HepG2 (cell line): ENCODE measurements around the gene BMP2K. TPM values are rescaled to one million over a fixed set of nuclear protein-coding genes. Genes with fewer than 3 reads are reported as not detected.

Source experiments
- ATAC-seq: fragments of 200-7000 bp; cut with Tn5 transposase; 3 replicates; pipeline ENCODE4 v1.9.1; 2020; ENCODE audit warnings: mild to moderate bottlenecking, moderate library complexity
- BruUV-seq: library from RNA; stranded (reverse); fragments of 400-500 nt; replicated peaks from 2 replicates; lab custom pipeline; 2021; lab: Mats Ljungman, UMichigan
- CTCF ChIA-PET: fragments of 300-600 bp; formaldehyde crosslinking; extraction: SDS; loops from one replicate; lab custom pipeline; 2021; ENCODE audit warnings: low total read pairs, inconsistent platforms, low intra/inter-chr PET ratio; lab: Yijun Ruan, JAX
- POLR2A ChIA-PET: fragments of 350-600 bp; sonication (Branson Sonifier 250); formaldehyde crosslinking; loops from one replicate; lab custom pipeline; 2020; ENCODE audit warnings: antibody characterized with exemption, inconsistent platforms; lab: Yijun Ruan, JAX
- DNase-seq: peaks from one replicate; pipeline ENCODE4 v3.0.0-alpha.2; 2015; ENCODE audit warnings: low spot score
- FAIRE-seq: peaks from 3 replicates; lab custom pipeline; 2011; peaks lifted over from hg19 to GRCh38; lab: Jason Lieb, UNC
- H2AFZ ChIP-seq: one replicate; pipeline ENCODE4 v1.6.1; 2011; ENCODE audit warnings: low read length, inconsistent platforms
- H3K27ac ChIP-seq: fragments of 300-600 bp; 3 replicates; pipeline ENCODE4 v1.8.0; 2011; ENCODE audit warnings: mixed run types, mild to moderate bottlenecking, mixed read lengths, low read length, inconsistent platforms; ENCODE audit not compliant: insufficient read depth; ENCODE audit errors: extremely low read length
- H3K27me3 ChIP-seq, 2 experiments: fragments of 200-600 bp in 1 of 2; 2 replicates in 1 of 2; 3 replicates in 1 of 2; pipeline versions ENCODE4 v1.6.0 to v1.8.0; 2011; ENCODE audit warnings: low read length in 2 of 2, mild to moderate bottlenecking in 2 of 2, moderate library complexity in 2 of 2, inconsistent platforms in 1 of 2; ENCODE audit not compliant: insufficient read depth in 2 of 2, control insufficient read depth in 1 of 2
- H3K36me3 ChIP-seq, 2 experiments: fragments of 200-600 bp in 1 of 2; replicated peaks in 1 of 2; 2 replicates in 1 of 2; 3 replicates in 1 of 2; pipeline versions ENCODE4 v1.5.1 to v1.8.0; 2011; ENCODE audit warnings: low read length in 2 of 2, inconsistent platforms in 1 of 2; ENCODE audit not compliant: insufficient read depth in 2 of 2, control insufficient read depth in 1 of 2
- H3K4me1 ChIP-seq: 2 replicates; pipeline ENCODE4 v1.5.1; 2012; ENCODE audit warnings: low read length, inconsistent platforms; ENCODE audit not compliant: insufficient read depth
- H3K4me2 ChIP-seq: 2 replicates; pipeline ENCODE4 v1.6.0; 2011; ENCODE audit warnings: low read depth, low read length, inconsistent platforms
- H3K4me3 ChIP-seq, 3 experiments: fragments of 200-600 bp in 1 of 3; sonication (generic), shearing (Covaris generic) in 1 of 3; replicated peaks in 1 of 3; 2 replicates each; pipeline ENCODE4 v1.5.1; 2011 to 2016; ENCODE audit warnings: low read length in 3 of 3, inconsistent platforms in 2 of 3, low read depth in 2 of 3, mild to moderate bottlenecking in 2 of 3, control low read depth in 1 of 3, mixed read lengths in 1 of 3; ENCODE audit not compliant: insufficient read depth in 1 of 3
- H3K79me2 ChIP-seq: one replicate; pipeline ENCODE4 v1.6.1; 2011; ENCODE audit warnings: low read length, inconsistent platforms; ENCODE audit not compliant: insufficient read depth
- H3K9ac ChIP-seq: 2 replicates; pipeline ENCODE4 v1.6.0; 2011; ENCODE audit warnings: mild to moderate bottlenecking, low read depth, low read length, inconsistent platforms; ENCODE audit not compliant: insufficient read depth
- H3K9me3 ChIP-seq: 2 replicates; pipeline ENCODE4 v1.5.1; 2012; ENCODE audit warnings: mild to moderate bottlenecking, low read length
- H4K20me1 ChIP-seq: 2 replicates; pipeline ENCODE4 v1.6.0; 2011; ENCODE audit warnings: inconsistent platforms, mild to moderate bottlenecking, low read length, moderate library complexity; ENCODE audit not compliant: insufficient read depth
- CHCHD3 ChIP-seq: sonication (generic); formaldehyde crosslinking; IDR thresholded peaks from 2 replicates; pipeline ENCODE4 v1.8.0; 2022; ENCODE audit warnings: mild to moderate bottlenecking, missing genetic modification reagents, moderate library complexity
- CREB1 ChIP-seq, 2 experiments: fragments of 450-650 bp in 1 of 2; IDR thresholded peaks; 2 replicates each; pipeline ENCODE4 v1.6.1; 2016 to 2017; ENCODE audit warnings: control low read depth in 1 of 2, mild to moderate bottlenecking in 1 of 2, missing compliant biosample characterization in 1 of 2, missing genetic modification characterization in 1 of 2
- CREM ChIP-seq, 2 experiments: sonication (generic) in 1 of 2; formaldehyde crosslinking in 1 of 2; IDR thresholded peaks; 2 replicates each; pipeline versions ENCODE4 v1.4.0 to v1.6.1; 2016 to 2020; ENCODE audit warnings: antibody characterized with exemption in 1 of 2, mild to moderate bottlenecking in 1 of 2, missing genetic modification reagents in 1 of 2
- GATAD1 ChIP-seq: IDR thresholded peaks from 2 replicates; pipeline ENCODE4 v1.6.1; 2016; ENCODE audit warnings: missing genetic modification reagents, missing compliant biosample characterization
- HMGA1 ChIP-seq: sonication (generic); formaldehyde crosslinking; conservative IDR thresholded peaks from 2 replicates; pipeline ENCODE4 v1.4.0; 2020; ENCODE audit warnings: missing genetic modification reagents
- MYC ChIP-seq: sonication (generic); formaldehyde crosslinking; IDR thresholded peaks from 2 replicates; pipeline ENCODE4 v1.9.0; 2021; ENCODE audit warnings: missing genetic modification reagents, borderline replicate concordance
- SP1 ChIP-seq, 2 experiments: fragments of 450-650 bp in 1 of 2; sonication (generic) in 1 of 2; formaldehyde crosslinking in 1 of 2; IDR thresholded peaks; 2 replicates each; pipeline versions ENCODE4 v1.4.0 to v1.6.1; 2016 to 2020; ENCODE audit warnings: missing genetic modification reagents in 1 of 2
- TBX3 ChIP-seq: fragments of 450-650 bp; IDR thresholded peaks from 2 replicates; pipeline ENCODE4 v1.6.1; 2017; ENCODE audit warnings: antibody characterized with exemption, mild to moderate bottlenecking, inconsistent platforms, borderline replicate concordance
- ZNF687 ChIP-seq: sonication (generic); formaldehyde crosslinking; IDR thresholded peaks from 2 replicates; pipeline ENCODE4 v1.5.1; 2020; ENCODE audit warnings: mild to moderate bottlenecking, missing genetic modification reagents, moderate library complexity
- ZNF777 ChIP-seq: sonication (generic); formaldehyde crosslinking; IDR thresholded peaks from 2 replicates; pipeline ENCODE4 v1.4.0; 2020; ENCODE audit warnings: missing genetic modification reagents
- ZSCAN31 ChIP-seq: sonication (generic); formaldehyde crosslinking; IDR thresholded peaks from 2 replicates; pipeline ENCODE4 v1.5.0; 2020; ENCODE audit warnings: low read depth, mild to moderate bottlenecking, missing genetic modification reagents
- WGBS: methylation state at CpG from one replicate; pipeline ENCODE4 v1.1.6; 2017; ENCODE audit warnings: low lambda C conversion rate; 5-methylcytosine and 5-hydroxymethylcytosine counted together
- in situ Hi-C: cut with HindIII; loops from 2 replicates; pipeline ENCODE4 v1.10.0; 2017; ENCODE audit warnings: low pct_unique_long_range_greater_than_20kb; ENCODE audit not compliant: extremely low pct_ligation_motif_present
- intact Hi-C: fragments of 100-400 bp; cut with micrococcal nuclease; formaldehyde crosslinking; loops from one replicate; pipeline ENCODE4 v1.10.0; 2022; ENCODE audit not compliant: unreplicated experiment
- polyA plus RNA-seq, 8 experiments: library from polyadenylated mRNA; depleted of rRNA in 3 of 8; stranded (reverse) in 7 of 8; unstranded in 1 of 8; fragments of >200 nt; fragmentation: Illumina TruSeq in 4 of 8; extraction: Trizol in 4 of 8; gene quantifications; 2 replicates each; pipeline versions ENCODE4 v1.2.1 to v1.2.3, GENCODE V29; 2011 to 2016; ENCODE audit warnings: low read depth in 4 of 8, missing spikeins in 1 of 8, mixed read lengths in 1 of 8; ENCODE audit not compliant: insufficient read depth in 1 of 8
- total RNA-seq, 5 experiments: library from RNA; depleted of rRNA; stranded (reverse); fragments of >200 nt; fragmentation: Illumina TruSeq; extraction: Trizol; gene quantifications; 2 replicates each; pipeline ENCODE4 v1.2.3, GENCODE V29; 2016; ENCODE audit warnings: low read depth in 1 of 5
- TF ChIP-seq, protein P1 (sequence below): sonication (generic); formaldehyde crosslinking; IDR thresholded peaks from 2 replicates; pipeline ENCODE4 v1.4.0; 2020; ENCODE audit warnings: missing genetic modification reagents

Gene BMP2K
- total and polyA plus RNA-seq, 2 of the 13 experiments (the other 11 are each of a cell fraction or from before 2014, with no cell fraction given): 8.6 to 15.2 TPM

DNA sequence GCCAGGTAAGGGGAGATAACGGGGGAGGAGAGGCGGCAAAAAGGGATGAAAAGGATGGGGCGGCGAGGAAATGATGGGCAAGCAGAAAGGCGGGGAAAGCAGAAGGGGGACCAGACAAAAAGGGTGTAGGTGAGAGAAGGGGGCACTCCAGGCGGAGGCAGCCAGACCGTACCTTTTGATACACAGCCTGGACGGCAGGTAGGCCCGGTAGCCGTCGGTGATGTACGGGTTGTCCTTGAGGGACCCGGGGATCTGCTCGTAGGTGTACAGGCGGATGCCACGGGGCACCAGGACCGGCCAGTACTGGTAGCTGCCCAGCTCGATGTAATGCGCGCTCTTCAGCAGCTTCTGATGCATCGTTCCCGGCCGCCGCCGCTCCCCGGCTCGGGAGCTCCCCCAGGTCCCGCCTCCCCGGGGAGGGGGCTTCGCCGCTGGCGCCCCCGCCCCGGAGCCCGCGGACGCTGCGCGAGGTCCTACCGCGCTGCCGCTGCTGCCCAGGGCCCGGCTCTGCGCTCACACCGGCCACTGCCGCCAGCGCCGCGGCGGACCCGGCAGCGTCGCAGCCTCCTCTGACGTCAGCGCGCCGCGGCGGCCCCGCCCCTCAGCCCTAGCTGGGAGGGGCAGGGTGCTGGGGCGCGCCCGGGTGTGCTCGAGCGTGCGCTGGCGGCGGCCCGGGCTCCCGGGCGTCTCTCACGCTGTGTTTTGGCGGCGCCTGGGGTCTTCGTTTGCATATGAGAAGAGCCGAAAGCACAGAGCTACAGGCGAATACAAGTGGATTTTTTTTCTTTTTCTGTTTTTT lies 162.9 kb downstream of the BMP2K start, which contains the start of gene PAQR3 (continued):
- TF ChIP-seq ZSCAN31 (CRISPR knock-in tag): no peak
- no peak for TF ChIP-seq SP1 (IDR thresholded peaks at IDR 0.05)
- peak; percentile 55; the same call in 1 of the 2 replicates for TF ChIP-seq SP1 (CRISPR knock-in tag; IDR thresholded peaks at IDR 0.05)
- peak; percentile 90 for TF ChIP-seq ZNF777
- TF ChIP-seq ZNF687 (CRISPR knock-in tag): peak; percentile 69
- TF ChIP-seq HMGA1: no peak

DNA sequence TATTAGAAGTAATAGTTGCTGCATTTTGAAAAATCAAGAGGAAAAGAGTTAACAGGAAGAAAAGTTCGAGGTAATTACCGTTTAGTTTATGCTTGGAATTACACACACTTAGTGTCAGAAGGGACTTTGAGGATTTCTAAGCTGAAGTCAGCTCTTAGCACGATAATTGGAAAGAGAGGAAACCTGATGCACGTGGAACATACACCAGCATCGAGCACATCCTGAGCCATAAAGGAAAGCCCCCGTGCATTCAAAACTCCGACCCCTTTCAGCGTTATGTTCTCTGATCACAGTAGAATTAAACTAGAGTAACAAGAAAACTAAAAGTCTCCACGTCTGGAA lies 163.5 kb downstream of the BMP2K start:
- intact Hi-C loops (no loop called here), in situ Hi-C loops (no loop called here)
- peaks cover 0 to 17% of the 10 kb centered on the region in 2 experiments; a peak in 3 of 5 replicates for H3K27me3 ChIP-seq
- H3K4me3 ChIP-seq: peak overlapping the region; percentile 74 to 97 (median 76)
- FAIRE-seq (no peak), ATAC-seq (peak; percentile 6; the same call in 1 of the 3 replicates), DNase-seq (no peak)
- H3K4me1 ChIP-seq: peaks cover 51% of the 10 kb centered on the region
- peak overlapping the region; percentile 82; the same call in 1 of the 2 replicates for H3K9ac ChIP-seq
- H3K9me3 ChIP-seq: no peaks in the 10 kb centered on the region
- BruUV-seq: no TSS peak
- no peaks in the 10 kb centered on the region for H4K20me1 ChIP-seq
- no peaks in the 10 kb centered on the region for H3K79me2 ChIP-seq
- POLR2A ChIA-PET: interaction anchor here (0.8 kb wide), 1 partner anchor 163 kb away, joined by 3 read pairs; the partner anchor contains the start of gene BMP2K
- TF ChIP-seq GATAD1 (CRISPR knock-in tag) (no peak), CREM (IDR thresholded peaks at IDR 0.05) (0 out of 2 replicates have a peak, but pooled peaks have one; percentile 8), CREM (CRISPR knock-in tag; IDR thresholded peaks at IDR 0.05) (no peak), MYC (CRISPR knock-in tag) (0 out of 2 replicates have a peak, but pooled peaks have one; percentile 1), CREB1 (IDR thresholded peaks at IDR 0.05) (no peak), CREB1 (CRISPR knock-in tag; IDR thresholded peaks at IDR 0.05) (0 out of 2 replicates have a peak, but pooled peaks have one; percentile 20), CHCHD3 (CRISPR knock-in tag) (no peak), TBX3 (no peak)
- TF ChIP-seq, protein P1, sequence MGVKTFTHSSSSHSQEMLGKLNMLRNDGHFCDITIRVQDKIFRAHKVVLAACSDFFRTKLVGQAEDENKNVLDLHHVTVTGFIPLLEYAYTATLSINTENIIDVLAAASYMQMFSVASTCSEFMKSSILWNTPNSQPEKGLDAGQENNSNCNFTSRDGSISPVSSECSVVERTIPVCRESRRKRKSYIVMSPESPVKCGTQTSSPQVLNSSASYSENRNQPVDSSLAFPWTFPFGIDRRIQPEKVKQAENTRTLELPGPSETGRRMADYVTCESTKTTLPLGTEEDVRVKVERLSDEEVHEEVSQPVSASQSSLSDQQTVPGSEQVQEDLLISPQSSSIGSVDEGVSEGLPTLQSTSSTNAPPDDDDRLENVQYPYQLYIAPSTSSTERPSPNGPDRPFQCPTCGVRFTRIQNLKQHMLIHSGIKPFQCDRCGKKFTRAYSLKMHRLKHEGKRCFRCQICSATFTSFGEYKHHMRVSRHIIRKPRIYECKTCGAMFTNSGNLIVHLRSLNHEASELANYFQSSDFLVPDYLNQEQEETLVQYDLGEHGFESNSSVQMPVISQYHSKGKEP: no peak
- peak overlapping the region; percentile 97 for H2AFZ ChIP-seq
- no peak overlapping the region for H3K27ac ChIP-seq
- H3K4me2 ChIP-seq: peak overlapping the region; percentile 90
- no peaks in the 10 kb centered on the region for H3K36me3 ChIP-seq
- CTCF ChIA-PET: no interaction called here
- WGBS: 3% methylated on average over 9 of the region's 9 CpGs
